SK-N-MC (cell line): ENCODE results near the gene CCDC179.

Experiments
- EZH2 ChIP-seq: fragments of 200-600 bp; sonication (generic); IDR thresholded peaks from one replicate; pipeline ENCODE4 v1.6.1; 2017; ENCODE audit warnings: antibody characterized with exemption
- POLR2AphosphoS5 ChIP-seq: IDR thresholded peaks from 2 replicates; pipeline ENCODE4 v1.6.1; 2012; ENCODE audit warnings: mild to moderate bottlenecking, low read depth, low read length, borderline replicate concordance

DNA sequence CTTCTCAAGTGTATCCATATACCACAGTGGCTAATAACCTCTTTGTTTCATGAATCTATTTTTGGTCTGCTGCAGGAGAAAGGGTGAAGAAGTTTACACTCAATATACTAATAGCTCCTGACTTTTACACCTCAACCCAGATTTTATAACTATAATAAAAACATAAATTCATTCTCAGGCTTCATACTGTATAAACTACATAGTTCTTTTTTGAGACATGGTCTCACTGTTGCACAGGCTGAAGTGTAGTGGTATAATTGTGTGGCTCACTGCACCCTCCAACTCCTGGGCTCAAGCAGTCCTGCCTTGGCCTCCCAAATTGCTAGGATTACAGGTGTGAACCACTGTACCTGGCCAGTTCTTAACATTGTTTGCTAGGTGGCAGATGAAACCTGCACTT is 17.8 kb upstream of the CCDC179 start:
- no peak for TF ChIP-seq EZH2
- no peak for TF ChIP-seq POLR2AphosphoS5
